Lower leg skin (tissue), 4 donors: ENCODE measurements around the gene ADCY1. TPM values are rescaled to one million over a fixed set of nuclear protein-coding genes. Genes with fewer than 3 reads are reported as not detected.

ENCODE experiments used
- DNase-seq, 2 donors: peaks; one replicate each; pipeline ENCODE4 v3.0.0-alpha.2; 2019; ENCODE audit warnings: low spot score in 2 of 2
- H3K4me3 ChIP-seq: fragments of 200-600 bp; sonication (generic); 2 replicates; pipeline ENCODE4 v1.5.1; 2017; ENCODE audit warnings: mild to moderate bottlenecking, low read depth; ENCODE audit not compliant: poor library complexity, severe bottlenecking
- POLR2A ChIP-seq, 2 donors: fragments of 450-650 bp; IDR thresholded peaks; one replicate each; pipeline ENCODE4 v1.6.1; 2016 to 2017; ENCODE audit warnings: antibody characterized with exemption in 2 of 2, mild to moderate bottlenecking in 1 of 2, moderate library complexity in 1 of 2
- WGBS, 2 donors: methylation state at CpG; one replicate each; pipeline ENCODE4 v1.1.5; 2018; 5-methylcytosine and 5-hydroxymethylcytosine counted together
- intact Hi-C: fragments of 100-400 bp; cut with DNase I; formaldehyde crosslinking; loops from one replicate; pipeline ENCODE4 v1.15.0; 2023; ENCODE audit warnings: low total_unique reads
- total RNA-seq, 4 donors: library from RNA; depleted of rRNA; stranded (reverse); fragments of >200 nt; gene quantifications; one replicate each; pipeline ENCODE4 v1.1.0, GENCODE V29; 2016
- TF ChIP-seq, protein P1 (sequence below), 3 donors: fragments of 450-650 bp; IDR thresholded peaks; one replicate each; pipeline ENCODE4 v1.5.1; 2016; ENCODE audit warnings: antibody characterized with exemption in 3 of 3, mild to moderate bottlenecking in 3 of 3, moderate library complexity in 2 of 3

ADCY1 gene
- total RNA-seq, 4 donors from 2014 or later = 0.04 to 0.74 (median 0.40) TPM

DNA sequence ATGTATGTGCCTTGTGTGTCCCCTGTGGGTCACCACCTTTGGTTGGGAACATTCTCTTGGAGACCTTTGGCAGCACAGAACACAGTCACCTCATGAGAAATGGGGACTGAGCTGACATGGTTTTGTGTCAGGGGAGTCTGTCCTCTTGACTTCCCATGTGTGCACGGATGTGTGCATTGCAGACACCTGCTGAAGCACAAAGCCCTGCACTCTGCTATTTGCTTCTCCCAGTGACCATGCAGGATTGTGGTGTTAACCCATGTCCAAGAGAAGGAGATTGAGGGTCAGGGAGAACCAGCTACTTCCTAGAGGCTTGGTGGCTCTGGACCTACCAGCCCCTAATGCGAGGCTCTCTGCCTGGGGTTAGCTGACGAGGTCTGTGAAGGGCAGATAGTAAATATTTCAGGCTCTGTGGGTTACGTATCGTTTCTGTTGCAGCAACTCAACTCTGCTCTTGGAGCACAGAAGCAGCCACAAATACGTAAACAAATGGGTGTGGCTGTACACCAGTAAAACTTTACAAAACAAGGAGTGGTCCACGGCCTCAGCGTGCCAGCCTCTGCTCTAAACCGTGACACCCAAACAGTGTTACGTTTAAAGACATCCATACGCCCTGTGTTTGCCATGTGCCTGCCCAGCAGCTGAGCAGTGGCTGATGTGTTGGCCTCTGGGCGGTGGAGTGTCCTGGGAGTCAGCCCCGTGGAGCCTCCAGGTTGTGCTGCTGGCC lies 51.7 kb downstream of the ADCY1 start:
- WGBS, 2 donors = 68 to 70% methylated on average over 13 of the region's 13 CpGs
- DNase-seq = peak in 1 of 2 donors; percentile 62
- TF ChIP-seq, protein P1, sequence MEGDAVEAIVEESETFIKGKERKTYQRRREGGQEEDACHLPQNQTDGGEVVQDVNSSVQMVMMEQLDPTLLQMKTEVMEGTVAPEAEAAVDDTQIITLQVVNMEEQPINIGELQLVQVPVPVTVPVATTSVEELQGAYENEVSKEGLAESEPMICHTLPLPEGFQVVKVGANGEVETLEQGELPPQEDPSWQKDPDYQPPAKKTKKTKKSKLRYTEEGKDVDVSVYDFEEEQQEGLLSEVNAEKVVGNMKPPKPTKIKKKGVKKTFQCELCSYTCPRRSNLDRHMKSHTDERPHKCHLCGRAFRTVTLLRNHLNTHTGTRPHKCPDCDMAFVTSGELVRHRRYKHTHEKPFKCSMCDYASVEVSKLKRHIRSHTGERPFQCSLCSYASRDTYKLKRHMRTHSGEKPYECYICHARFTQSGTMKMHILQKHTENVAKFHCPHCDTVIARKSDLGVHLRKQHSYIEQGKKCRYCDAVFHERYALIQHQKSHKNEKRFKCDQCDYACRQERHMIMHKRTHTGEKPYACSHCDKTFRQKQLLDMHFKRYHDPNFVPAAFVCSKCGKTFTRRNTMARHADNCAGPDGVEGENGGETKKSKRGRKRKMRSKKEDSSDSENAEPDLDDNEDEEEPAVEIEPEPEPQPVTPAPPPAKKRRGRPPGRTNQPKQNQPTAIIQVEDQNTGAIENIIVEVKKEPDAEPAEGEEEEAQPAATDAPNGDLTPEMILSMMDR (IDR thresholded peaks at IDR 0.05) = no peak
- no peak for TF ChIP-seq POLR2A (IDR thresholded peaks at IDR 0.05)
- no peak overlapping the region for H3K4me3 ChIP-seq
- intact Hi-C loops = no loop called here

DNA sequence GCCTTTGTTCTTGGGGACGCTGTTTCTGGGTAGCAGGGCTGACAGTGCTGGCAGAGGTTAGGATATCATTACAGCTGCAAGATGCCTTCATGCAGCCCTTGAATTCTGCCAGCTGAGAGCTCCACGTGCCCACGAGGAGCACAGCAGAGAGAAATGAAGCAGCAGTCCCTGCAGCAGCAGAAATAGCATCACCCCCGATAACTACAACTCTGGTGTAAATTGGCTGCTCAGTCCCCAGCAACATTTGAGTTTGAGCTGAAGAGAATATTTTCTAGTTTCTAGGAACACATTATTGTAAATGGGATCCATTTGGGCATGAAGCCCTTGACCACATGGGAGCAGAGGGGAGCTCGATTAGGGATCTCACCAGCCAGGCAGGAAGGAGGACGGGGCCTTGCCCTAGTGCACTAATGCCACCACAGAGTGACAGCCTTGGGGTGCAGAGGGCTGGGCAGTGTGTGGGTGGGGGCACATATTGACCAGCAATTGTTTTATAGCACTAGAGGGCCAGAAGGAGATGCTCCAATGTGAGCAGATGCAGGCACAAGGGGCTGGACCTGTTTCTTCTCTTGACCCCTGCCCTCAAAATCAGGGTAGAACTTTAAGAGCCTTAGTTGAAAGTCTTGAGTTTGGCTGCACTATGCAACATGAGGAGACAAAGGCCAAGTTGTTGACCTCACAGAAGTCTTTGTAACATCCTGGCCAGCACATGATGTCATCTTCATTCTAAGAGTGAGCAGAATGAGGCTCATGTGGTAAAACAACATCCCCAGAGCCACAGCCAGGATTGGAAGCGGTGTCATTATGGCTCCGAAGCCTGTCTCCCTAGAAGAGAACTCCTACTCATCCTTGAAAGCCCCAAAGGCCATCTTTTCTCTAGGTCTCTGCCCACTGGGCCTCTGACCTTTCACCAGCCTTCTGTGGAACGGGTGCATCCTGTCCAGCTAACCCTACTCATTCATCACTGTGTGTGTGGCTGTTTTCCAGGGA lies 52.6 kb downstream of the ADCY1 start:
- TF ChIP-seq POLR2A (IDR thresholded peaks at IDR 0.05) = no peak
- TF ChIP-seq, protein P1 (IDR thresholded peaks at IDR 0.05) = no peak
- DNase-seq = no peak
- H3K4me3 ChIP-seq = no peak overlapping the region
- intact Hi-C loops = no loop called here
- 82 to 84% methylated on average over 9 of the region's 9 CpGs for WGBS, 2 donors

- DNase-seq = no peak
- intact Hi-C loops = no loop called here
- no peak for TF ChIP-seq POLR2A (IDR thresholded peaks at IDR 0.05)
- TF ChIP-seq, protein P1 (IDR thresholded peaks at IDR 0.05) = no peak
- H3K4me3 ChIP-seq = no peak overlapping the region
- 90 to 91% methylated on average over 8 of the region's 8 CpGs for WGBS, 2 donors
Measured at GRCh38 chr7:45627691-45628456, 53.7 kb downstream of the ADCY1 start.

GRCh38 chr7:45631569-45631968 lies 57.4 kb downstream of the ADCY1 start:
- intact Hi-C loops = no loop called here
- no peak overlapping the region for H3K4me3 ChIP-seq
- DNase-seq = no peak
- 95 to 97% methylated on average over 1 of the region's 1 CpG for WGBS, 2 donors
- TF ChIP-seq, protein P1 (IDR thresholded peaks at IDR 0.05) = no peak
- no peak for TF ChIP-seq POLR2A (IDR thresholded peaks at IDR 0.05)

DNA sequence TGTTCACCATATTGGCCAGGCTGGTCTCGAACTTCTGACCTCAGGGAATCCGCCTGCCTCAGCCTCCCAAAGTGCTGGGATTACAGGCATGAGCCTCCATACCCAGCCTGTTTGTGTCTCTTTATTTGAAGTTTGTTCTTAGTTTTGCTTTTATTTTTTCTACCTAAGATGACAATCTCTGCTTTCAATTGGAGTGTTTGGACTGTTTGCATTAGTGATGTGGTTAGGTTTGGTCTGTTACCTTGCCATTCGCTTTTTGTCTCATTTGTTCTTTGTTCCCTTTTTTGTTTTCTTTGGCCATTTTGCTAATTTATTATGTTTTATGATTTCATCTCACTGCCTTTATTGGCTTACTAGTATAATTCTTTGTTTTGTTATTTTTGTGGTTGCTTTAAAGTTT lies 62.6 kb downstream of the ADCY1 start:
- no peak for DNase-seq
- 86 to 89% methylated on average over 3 of the region's 3 CpGs for WGBS, 2 donors
- intact Hi-C loops = no loop called here
- no peak overlapping the region for H3K4me3 ChIP-seq
- TF ChIP-seq POLR2A (IDR thresholded peaks at IDR 0.05) = no peak
- TF ChIP-seq, protein P1 (IDR thresholded peaks at IDR 0.05) = no peak
